HUES6 (cell line): ENCODE data around the gene RPLP2.

Experiments
- H3K27ac ChIP-seq: 2 replicates; pipeline ENCODE4 v1.7.0; 2013; ENCODE audit warnings: low read depth, mild to moderate bottlenecking, low read length, inconsistent platforms
- H3K27me3 ChIP-seq: 2 replicates; pipeline ENCODE4 v1.6.1; 2013; ENCODE audit warnings: low read length; ENCODE audit not compliant: control insufficient read depth, insufficient read depth
- H3K36me3 ChIP-seq: 2 replicates; pipeline ENCODE4 v1.6.1; 2013; ENCODE audit warnings: low read length; ENCODE audit not compliant: control insufficient read depth, insufficient read depth
- H3K4me1 ChIP-seq: 2 replicates; pipeline ENCODE4 v1.6.1; 2013; ENCODE audit warnings: low read length; ENCODE audit not compliant: control insufficient read depth, insufficient read depth
- H3K4me3 ChIP-seq: 2 replicates; pipeline ENCODE4 v1.5.1; 2013; ENCODE audit warnings: low read depth, low read length
- H3K9ac ChIP-seq: one replicate; pipeline ENCODE4 v1.6.1; 2013; ENCODE audit warnings: mild to moderate bottlenecking, low read length
- H3K9me3 ChIP-seq: 2 replicates; pipeline ENCODE4 v1.6.1; 2013; ENCODE audit warnings: low read depth, low read length; ENCODE audit not compliant: control insufficient read depth, insufficient read depth

RPLP2 gene

GRCh38 chr11:774873-775592, 34.7 kb upstream of the RPLP2 start:
- H3K27ac ChIP-seq: 0 out of 2 replicates have a peak overlapping the region, but pooled peaks have one; percentile 0
- H3K9ac ChIP-seq: no peak overlapping the region
- no peaks in the 10 kb centered on the region for H3K27me3 ChIP-seq
- H3K4me1 ChIP-seq: peaks cover 17% of the 10 kb centered on the region
- H3K9me3 ChIP-seq: no peaks in the 10 kb centered on the region
- peaks cover 50% of the 10 kb centered on the region for H3K36me3 ChIP-seq
- 0 out of 2 replicates have a peak overlapping the region, but pooled peaks have one; percentile 21 for H3K4me3 ChIP-seq

- Histone ChIP-seq H3K27me3 (no peaks in the 10 kb centered on the region), H3K27ac (no peak overlapping the region), H3K4me3 (peak overlapping the region; percentile 96), H3K4me1 (peaks cover 17% of the 10 kb centered on the region), H3K36me3 (peaks cover 42% of the 10 kb centered on the region), H3K9ac (peak overlapping the region; percentile 93), H3K9me3 (no peaks in the 10 kb centered on the region)
Observed at GRCh38 chr11:776263-776560, 33.6 kb upstream of the RPLP2 start.

GRCh38 chr11:776561-777287, 33.0 kb upstream of the RPLP2 start:
- H3K4me1 ChIP-seq: peaks cover 20% of the 10 kb centered on the region
- H3K9me3 ChIP-seq: no peaks in the 10 kb centered on the region
- peak overlapping the region; percentile 85 for H3K27ac ChIP-seq
- H3K36me3 ChIP-seq: peaks cover 37% of the 10 kb centered on the region
- peak overlapping the region; percentile 96 for H3K4me3 ChIP-seq
- peak overlapping the region; percentile 93 for H3K9ac ChIP-seq
- H3K27me3 ChIP-seq: no peaks in the 10 kb centered on the region

DNA sequence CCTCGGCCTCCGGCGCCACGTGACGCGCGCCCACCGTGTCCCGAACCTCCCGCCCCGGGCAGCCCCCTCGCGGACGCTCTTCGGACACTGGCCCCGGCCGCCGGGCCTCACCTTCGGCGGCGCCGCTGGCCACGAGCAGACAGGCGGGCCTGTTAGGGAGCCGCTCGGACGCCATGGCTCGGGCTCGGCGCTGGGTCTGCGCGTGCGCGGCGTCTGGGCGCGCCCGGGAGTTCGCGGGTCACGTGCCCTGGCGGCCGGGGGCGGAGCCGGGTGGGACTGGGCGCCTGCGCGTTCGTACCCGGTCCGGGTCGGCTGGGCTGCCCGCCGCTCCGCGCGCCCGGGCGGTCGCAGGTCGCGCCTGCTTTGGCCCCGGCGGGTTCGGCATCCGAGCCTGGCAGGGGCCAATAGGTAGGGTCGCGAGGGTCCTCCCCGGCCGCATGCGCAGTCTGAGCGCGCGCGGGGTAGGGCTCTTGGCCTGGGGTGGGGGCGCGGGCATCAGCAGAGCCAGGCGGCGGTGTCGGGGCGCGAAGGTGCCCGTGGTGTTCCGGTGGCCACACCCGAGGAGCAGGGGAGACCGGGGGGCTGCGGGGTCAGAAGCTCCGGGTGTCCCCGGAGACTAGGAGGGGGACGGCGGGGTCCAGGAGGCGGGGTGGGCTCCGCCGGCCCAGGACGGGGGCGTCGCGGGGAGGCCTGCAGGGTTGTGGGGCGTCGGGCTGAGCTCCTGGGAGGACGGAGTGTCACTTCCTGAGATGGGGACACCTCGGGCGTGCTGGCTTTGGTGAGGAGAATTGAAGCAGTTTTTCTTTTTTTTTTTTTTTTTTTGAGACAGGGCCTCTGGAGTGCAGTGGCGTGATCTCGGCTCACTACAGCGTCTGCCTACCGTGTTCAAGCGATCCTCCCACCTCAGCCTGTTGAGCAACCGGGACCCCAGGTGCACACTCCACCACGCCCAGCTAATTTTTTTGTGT, 32.2 kb upstream of the RPLP2 start, which contains the start of gene GATD1:
Gene GATD1 (minus strand): TSS at position 200 of the 968 bp plus-strand sequence. CDS start 25 bp downstream, at position 175.
- Histone ChIP-seq H3K36me3 (peaks cover 29% of the 10 kb centered on the region), H3K9ac (peak within 1 kb of the TSS; percentile 93), H3K4me3 (peak within 1 kb of the TSS; percentile 96), H3K27ac (peak within 1 kb of the TSS; percentile 86), H3K27me3 (no peaks in the 10 kb centered on the region), H3K4me1 (peaks cover 27% of the 10 kb centered on the region), H3K9me3 (no peaks in the 10 kb centered on the region)

GRCh38 chr11:778976-779954, 30.5 kb upstream of the RPLP2 start:
- Histone ChIP-seq H3K4me1 (peaks cover 38% of the 10 kb centered on the region), H3K27me3 (no peaks in the 10 kb centered on the region), H3K9me3 (no peaks in the 10 kb centered on the region), H3K36me3 (peaks cover 15% of the 10 kb centered on the region; the same call in 1 of the 2 replicates), H3K9ac (no peak overlapping the region), H3K4me3 (no peak overlapping the region), H3K27ac (no peak overlapping the region)

- H3K9ac ChIP-seq: no peak overlapping the region
- no peak overlapping the region for H3K4me3 ChIP-seq
- H3K9me3 ChIP-seq: no peaks in the 10 kb centered on the region
- H3K36me3 ChIP-seq: peaks cover 12% of the 10 kb centered on the region; the same call in 1 of the 2 replicates
- no peak overlapping the region for H3K27ac ChIP-seq
- H3K27me3 ChIP-seq: no peaks in the 10 kb centered on the region
- H3K4me1 ChIP-seq: peaks cover 36% of the 10 kb centered on the region
Observed at GRCh38 chr11:779955-780532, 29.7 kb upstream of the RPLP2 start.

DNA sequence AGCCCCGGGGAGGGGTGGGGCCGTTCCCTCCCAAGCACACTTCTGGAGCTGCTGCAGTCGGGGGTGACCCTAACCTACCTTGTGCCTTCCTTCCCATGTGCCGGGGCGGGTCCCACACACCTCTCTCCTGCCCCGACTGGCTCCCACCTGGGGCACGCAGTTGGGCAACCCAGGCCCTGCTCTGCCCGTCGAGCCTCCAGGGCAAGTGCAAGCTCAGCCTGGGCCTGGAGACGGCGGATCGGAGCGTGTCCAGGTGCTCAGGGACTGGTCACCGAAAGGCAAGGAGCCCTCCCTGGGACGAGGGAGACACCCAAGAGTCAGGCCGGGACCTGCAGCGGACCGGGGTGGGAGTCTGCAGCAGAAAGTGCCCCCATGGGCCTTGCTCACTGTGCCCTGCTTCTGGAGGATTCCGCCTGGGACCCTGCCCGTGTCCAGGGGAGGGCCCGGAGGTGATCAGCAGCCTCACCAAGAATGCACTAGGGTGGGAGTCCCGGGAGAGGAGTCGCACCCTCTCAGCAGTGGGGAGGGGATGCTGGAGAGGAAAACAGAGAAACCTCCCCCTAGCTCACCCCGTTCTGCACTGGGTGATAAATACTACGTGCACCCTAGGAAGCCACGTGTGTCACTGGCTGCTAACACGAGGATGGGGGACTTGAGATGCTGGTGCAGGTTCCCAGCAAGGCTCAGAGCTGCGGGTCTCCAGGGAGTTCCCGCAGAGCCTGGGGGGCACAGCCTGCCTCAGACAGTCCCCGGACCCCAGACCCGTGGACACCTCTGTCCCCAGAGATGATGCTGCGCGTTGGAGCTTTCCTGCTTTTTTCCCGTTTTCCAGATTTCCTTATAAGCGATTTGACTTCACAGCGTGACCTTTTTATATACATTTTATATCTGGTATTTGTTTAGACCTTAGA, 27.2 kb upstream of the RPLP2 start:
- Histone ChIP-seq H3K4me3 (no peak overlapping the region), H3K36me3 (peaks cover 11% of the 10 kb centered on the region; the same call in 1 of the 2 replicates)

GRCh38 chr11:783581-784015, 26.2 kb upstream of the RPLP2 start:
- peak overlapping the region; percentile 36 for H3K4me3 ChIP-seq
- no peaks in the 10 kb centered on the region for H3K27me3 ChIP-seq
- no peak overlapping the region for H3K27ac ChIP-seq
- H3K4me1 ChIP-seq: peaks cover 24% of the 10 kb centered on the region
- no peaks in the 10 kb centered on the region for H3K9me3 ChIP-seq
- H3K36me3 ChIP-seq: peaks cover 11% of the 10 kb centered on the region; the same call in 1 of the 2 replicates
- no peak overlapping the region for H3K9ac ChIP-seq

More for the DNA sequence above, 27.2 kb upstream of the RPLP2 start:
- Histone ChIP-seq H3K9me3 (no peaks in the 10 kb centered on the region), H3K27me3 (no peaks in the 10 kb centered on the region), H3K9ac (no peak overlapping the region), H3K27ac (no peak overlapping the region), H3K4me1 (peaks cover 30% of the 10 kb centered on the region)
